Measurements from ENCODE around the gene NPTX1.
"Not testable (repeated sequence)": the region's sequence is repeated elsewhere in the genome, so short reads cannot be mapped to it uniquely, and the experiment has no call there.

Gene NPTX1

DNA sequence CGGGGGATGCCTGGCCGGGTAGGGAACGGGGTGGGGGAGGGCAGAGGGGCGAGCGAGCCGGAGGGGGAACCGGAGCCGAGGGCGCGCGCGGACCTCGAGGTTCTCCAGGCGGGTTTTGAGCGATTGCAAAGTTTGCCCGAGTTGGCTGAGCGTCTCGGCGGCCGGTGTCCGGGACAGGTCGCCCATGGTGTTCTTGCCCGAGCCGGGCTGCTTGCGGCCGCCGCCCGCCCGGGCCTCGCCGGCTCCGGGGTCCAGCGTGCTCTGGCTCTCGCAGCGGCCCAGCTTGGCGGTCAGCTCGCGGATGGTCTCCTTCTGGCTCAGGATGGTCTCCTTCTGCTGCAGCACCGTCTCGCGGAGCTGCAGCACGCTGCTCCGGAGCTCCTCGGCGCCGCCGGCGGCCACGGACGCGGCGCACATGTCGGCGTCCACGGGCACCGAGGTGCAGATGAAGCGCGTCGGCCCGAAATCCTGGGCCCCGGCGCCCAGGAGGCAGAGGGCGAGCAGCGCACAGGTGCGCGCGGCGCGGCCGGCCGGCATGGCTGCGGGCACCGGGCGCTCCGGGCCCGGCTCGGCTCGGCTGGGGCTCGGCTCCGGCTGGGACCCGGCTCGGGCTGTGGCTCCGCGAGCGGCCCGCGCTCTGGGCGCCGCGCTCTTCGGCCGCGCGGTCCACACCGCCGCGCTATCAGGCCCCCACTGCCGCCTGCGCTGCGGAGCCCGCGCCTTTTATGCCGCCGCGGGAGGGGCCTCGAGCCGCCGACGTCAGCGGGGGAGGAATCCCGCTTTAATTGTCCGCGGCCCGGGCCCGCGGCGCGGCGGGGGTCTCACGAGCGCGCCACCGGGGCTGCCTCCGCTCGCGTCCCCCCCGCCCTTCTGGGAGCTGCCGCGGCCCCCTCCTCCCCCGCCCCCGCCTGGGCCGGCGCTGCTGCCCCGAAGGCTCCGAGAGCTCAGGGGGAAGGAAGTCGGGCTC lies at the start of gene NPTX1:
TSS of gene NPTX1 (minus strand) at position 698 of the 967 bp plus-strand sequence. CDS start at position 537, 161 bp downstream.
- DNase-seq, result no peak

DNA sequence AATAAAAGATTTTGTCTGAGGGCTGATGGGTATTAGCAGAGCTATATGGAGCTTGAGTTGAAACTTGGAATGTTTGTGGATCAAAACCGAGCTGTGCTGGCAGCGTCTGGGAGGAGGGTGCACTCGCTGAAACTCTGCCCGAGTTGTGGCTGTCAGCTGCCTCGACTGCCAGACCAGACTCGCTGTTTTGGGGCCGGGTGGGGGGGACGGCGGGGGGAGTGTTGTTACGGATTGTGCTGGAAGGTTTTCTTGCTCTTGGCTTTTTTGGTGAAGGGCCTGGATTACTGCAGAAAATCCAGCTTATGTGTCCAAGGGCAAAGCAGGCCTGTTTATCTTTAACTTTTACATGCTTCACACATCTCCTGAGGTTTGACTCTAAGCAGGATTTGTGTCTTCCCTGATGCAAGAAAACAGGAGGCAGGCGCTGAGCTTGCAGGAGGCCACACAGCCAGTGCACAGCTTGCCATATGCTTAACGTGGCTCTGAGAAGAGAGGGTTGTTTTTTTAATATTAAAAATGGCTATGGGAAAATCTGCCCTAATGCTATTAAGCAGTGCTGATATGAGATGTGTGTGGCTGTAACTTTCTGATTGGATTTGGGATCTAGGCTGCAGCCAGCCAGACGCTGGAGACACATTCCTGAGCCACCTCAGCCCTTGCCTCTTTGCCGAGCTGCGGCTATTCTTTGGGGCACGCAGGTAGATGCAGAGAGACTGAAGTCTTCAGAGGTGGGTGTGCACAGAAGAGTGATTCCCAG lies 47.7 kb upstream of the NPTX1 start:
- DNase-seq, result no peak

GRCh38 chr17:80523054-80523744 lies 46.8 kb upstream of the NPTX1 start:
- DNase-seq, result no peak

- no peak for DNase-seq
Observed at GRCh38 chr17:80520810-80521455, 44.5 kb upstream of the NPTX1 start.

DNA sequence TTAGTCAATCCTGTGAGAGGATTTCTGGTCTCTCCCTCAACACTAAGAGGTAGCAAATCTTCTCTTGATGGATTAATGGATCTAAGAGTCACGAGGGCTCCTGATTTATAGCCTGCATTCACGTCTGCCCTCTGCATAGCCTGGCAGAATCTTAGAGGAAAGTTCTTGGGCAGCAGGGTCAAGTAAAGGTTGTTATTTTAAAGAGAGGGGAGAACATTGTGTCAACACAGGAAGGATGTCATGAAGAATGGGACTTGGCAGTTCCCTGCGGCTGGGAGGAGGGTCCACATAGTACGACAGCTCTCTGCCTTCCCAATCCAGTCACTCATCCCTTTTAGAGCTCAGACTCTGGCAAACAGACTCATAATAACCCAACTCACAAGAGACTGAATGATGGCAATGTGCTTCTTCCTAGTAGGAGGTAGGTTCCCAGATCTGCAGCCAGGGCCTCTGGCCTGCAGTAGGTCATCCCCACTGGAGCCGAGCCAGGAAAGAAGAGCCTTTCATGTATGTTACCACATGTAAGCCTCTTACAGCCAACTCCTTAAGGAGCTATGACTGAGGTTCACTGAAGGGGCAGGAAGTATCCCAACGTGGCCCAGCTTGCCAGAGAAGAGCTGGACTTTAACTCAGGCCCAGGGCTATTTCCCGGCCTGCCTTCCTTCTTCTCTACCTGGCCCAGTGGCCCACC lies 42.8 kb upstream of the NPTX1 start:
- DNase-seq, result no peak

- no peak for DNase-seq
Observed at GRCh38 chr17:80518392-80518791, 42.0 kb upstream of the NPTX1 start.

GRCh38 chr17:80517641-80518040 lies 41.2 kb upstream of the NPTX1 start:
- DNase-seq, result no peak

DNA sequence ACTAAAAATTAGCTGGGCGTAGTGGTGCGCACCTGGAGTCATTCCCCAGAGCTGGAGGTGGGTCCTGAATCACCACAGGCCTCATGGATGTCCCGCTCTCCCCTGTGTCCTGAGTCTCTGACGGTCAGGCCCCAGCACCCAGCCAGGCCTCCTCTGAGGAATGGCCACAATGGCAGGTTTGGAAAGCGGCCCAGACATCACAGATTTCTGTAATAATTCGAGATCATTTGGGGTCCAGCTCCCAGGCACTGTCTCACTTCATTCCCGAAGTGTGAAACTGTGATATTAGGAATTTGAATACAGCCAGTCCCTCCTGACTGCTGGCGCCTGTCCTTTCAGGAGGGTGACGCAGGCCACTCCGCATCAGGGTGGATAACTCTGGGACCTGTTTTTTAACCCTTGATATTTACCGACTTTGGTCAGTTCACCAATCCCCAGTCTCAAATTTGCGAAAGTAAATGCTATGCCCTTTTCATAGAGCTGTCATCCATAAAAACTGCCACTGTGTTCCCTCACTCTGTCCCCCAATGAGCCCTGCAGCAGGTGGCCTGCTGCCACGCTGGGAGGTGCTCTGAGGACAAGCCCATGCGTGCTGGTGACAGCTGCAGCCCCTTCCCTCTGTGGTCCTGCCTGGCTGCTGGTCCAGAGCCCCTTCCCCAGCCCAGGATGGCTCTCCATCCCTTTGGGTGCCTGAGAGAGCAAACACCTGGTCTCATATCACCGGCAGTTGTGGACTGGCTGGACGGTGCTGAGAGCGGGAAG lies 39.9 kb upstream of the NPTX1 start:
- DNase-seq, result no peak

DNA sequence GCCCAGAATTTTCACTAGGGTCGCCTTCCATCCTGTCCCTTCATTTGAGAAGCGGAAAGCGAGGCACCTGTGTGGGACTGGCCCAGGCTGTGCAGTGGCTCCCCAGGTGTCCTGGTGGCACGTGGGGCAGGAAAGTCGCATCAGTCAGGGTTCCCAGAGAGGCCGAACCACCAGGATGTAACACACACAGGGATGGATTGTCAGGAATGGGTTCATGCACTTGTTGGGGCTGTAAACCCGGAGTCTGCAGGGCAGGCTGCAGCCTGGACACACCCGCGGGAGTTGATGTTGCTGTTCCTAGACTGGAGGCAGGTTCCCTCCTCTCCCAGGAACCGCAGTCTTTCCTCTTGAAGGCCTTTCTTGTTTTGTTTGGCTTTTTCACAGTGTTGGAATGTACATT lies 37.5 kb upstream of the NPTX1 start:
- no peak for DNase-seq

GRCh38 chr17:80513201-80513600 lies 36.8 kb upstream of the NPTX1 start:
- no peak for DNase-seq

- no peak for DNase-seq
Observed at GRCh38 chr17:80512233-80512632, 35.8 kb upstream of the NPTX1 start.

- no peak for DNase-seq
Observed at GRCh38 chr17:80511222-80512180, 35.1 kb upstream of the NPTX1 start.

DNA sequence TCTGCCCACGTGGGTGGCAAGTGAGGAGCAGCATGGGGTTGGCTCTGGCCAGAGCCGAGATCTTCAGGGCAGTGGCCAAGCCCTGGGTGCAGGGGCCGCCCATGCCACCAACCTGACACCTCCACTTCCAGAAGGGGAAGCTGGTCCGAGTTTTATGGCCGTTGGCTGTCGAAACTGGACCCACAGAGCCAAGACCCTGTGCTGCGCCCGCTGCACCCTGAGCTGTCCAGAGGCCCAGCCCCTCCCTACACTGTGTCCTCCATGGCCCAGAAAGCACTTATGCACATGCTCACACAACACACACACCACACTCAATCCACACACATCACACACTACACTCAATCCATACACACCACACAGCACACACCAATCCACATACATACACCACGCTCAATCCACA lies 34.4 kb upstream of the NPTX1 start:
- DNase-seq, result no peak

GRCh38 chr17:80510132-80510531 lies 33.7 kb upstream of the NPTX1 start:
- no peak for DNase-seq

DNA sequence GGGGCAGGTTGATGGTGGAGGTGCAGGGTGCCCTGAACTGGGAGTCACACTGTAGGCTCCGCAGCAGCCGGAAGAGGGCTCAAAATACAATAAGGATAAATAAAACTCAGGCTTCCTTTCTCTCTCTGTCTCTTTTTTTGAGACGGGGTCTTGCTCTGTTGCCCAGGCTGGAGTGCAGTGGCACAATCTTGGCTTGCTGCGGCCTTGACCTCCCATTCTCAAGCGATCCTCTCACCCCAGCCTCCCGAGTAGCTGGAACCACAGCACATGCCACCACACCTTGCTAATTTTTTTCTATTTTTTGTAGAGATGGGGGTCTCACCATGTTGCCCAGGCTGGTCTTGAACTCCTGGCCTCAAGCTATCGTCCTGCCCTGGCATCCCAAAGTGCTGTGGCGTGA lies 32.9 kb upstream of the NPTX1 start:
- DNase-seq, result no peak

GRCh38 chr17:80507965-80508364 lies 31.6 kb upstream of the NPTX1 start:
- no peak for DNase-seq

- not testable (repeated sequence) for DNase-seq
Observed at GRCh38 chr17:80507177-80507576, 30.8 kb upstream of the NPTX1 start.

GRCh38 chr17:80504686-80505413 lies 28.4 kb upstream of the NPTX1 start:
- no peak for DNase-seq

- DNase-seq, result no peak
Observed at GRCh38 chr17:80503921-80504320, 27.5 kb upstream of the NPTX1 start.

Data from activated CD4-positive, CD25-positive, alpha-beta regulatory T cell treated with anti-CD3 and anti-CD28 coated beads, Interleukin-2, amount 50 U/mL, for 72 hours (primary cell).